Endothelial cell of umbilical vein (primary cell): Measurements from ENCODE around the gene PDGFB. TPM values are rescaled to one million over a fixed set of nuclear protein-coding genes. Genes with fewer than 3 reads are reported as not detected.

Experiments
- BruUV-seq: library from RNA; stranded (reverse); fragments of 400-500 nt; replicated peaks from 2 replicates; lab custom pipeline; 2021; lab: Mats Ljungman, UMichigan
- CTCF ChIA-PET: fragments of 300-600, 350-600 bp; sonication (Branson Sonifier 250); formaldehyde crosslinking; loops from one replicate; lab custom pipeline; 2021; ENCODE audit warnings: antibody characterized with exemption, inconsistent platforms; lab: Charles Lee
- POLR2A ChIA-PET: fragments of 300-600, 350-600 bp; sonication (Branson Sonifier 250); formaldehyde crosslinking; loops from one replicate; lab custom pipeline; 2021; ENCODE audit warnings: antibody characterized with exemption, inconsistent platforms; lab: Charles Lee
- DNase-seq: peaks from one replicate; pipeline ENCODE4 v3.0.0-alpha.2; 2011; ENCODE audit warnings: low read depth, low spot score
- FAIRE-seq: peaks from 2 replicates; lab custom pipeline; 2011; peaks lifted over from hg19 to GRCh38; lab: Jason Lieb, UNC
- H2AFZ ChIP-seq: 2 replicates; pipeline ENCODE4 v1.6.0; 2012; ENCODE audit warnings: low read depth, low read length, control low read depth, inconsistent platforms
- H3K27ac ChIP-seq: 2 replicates; pipeline ENCODE4 v1.5.1; 2011; ENCODE audit warnings: low read depth, mild to moderate bottlenecking, control low read depth, low read length, moderate library complexity; ENCODE audit not compliant: insufficient read depth
- H3K27me3 ChIP-seq, 2 experiments: 2 replicates each; pipeline versions ENCODE4 v1.6.0 to v1.6.1; 2011; ENCODE audit warnings: low read length in 2 of 2, mixed read lengths in 1 of 2; ENCODE audit not compliant: control insufficient read depth in 2 of 2, insufficient read depth in 2 of 2
- H3K36me3 ChIP-seq, 2 experiments: 2 replicates in 1 of 2; 3 replicates in 1 of 2; pipeline ENCODE4 v1.5.1; 2011; ENCODE audit warnings: low read length in 2 of 2, mild to moderate bottlenecking in 1 of 2, moderate library complexity in 1 of 2; ENCODE audit not compliant: control insufficient read depth in 2 of 2, insufficient read depth in 2 of 2; ENCODE audit errors: extremely low read depth in 1 of 2
- H3K4me1 ChIP-seq: 3 replicates; pipeline ENCODE4 v1.5.1; 2011; ENCODE audit warnings: mild to moderate bottlenecking, low read length; ENCODE audit not compliant: control insufficient read depth, insufficient read depth; ENCODE audit errors: extremely low read depth
- H3K4me2 ChIP-seq: 2 replicates; pipeline ENCODE4 v1.6.1; 2011; ENCODE audit warnings: low read length, control low read depth, mixed read lengths; ENCODE audit not compliant: insufficient read depth
- H3K4me3 ChIP-seq, 3 experiments: fragments of 200-600 bp in 1 of 3; sonication (generic), shearing (Covaris generic) in 1 of 3; replicated peaks in 1 of 3; 2 replicates each; pipeline ENCODE4 v1.5.1; 2011 to 2016; ENCODE audit warnings: control low read depth in 3 of 3, low read length in 3 of 3, mild to moderate bottlenecking in 2 of 3, inconsistent platforms in 1 of 3, low read depth in 1 of 3, moderate library complexity in 1 of 3; ENCODE audit not compliant: insufficient read depth in 1 of 3
- H3K79me2 ChIP-seq: 2 replicates; pipeline ENCODE4 v1.6.0; 2012; ENCODE audit warnings: low read length, inconsistent platforms; ENCODE audit not compliant: control insufficient read depth, insufficient read depth
- H3K9ac ChIP-seq: replicated peaks from 2 replicates; pipeline ENCODE3; 2011; ENCODE audit warnings: low read length, control low read depth; ENCODE audit not compliant: insufficient read depth; ENCODE audit errors: extremely low read depth
- H3K9me1 ChIP-seq: replicated peaks from 3 replicates; pipeline ENCODE4 v1.6.0; 2011; ENCODE audit warnings: mild to moderate bottlenecking, low read length; ENCODE audit not compliant: control insufficient read depth, insufficient read depth; ENCODE audit errors: extremely low read depth
- H3K9me3 ChIP-seq: replicated peaks from 2 replicates; pipeline ENCODE4 v1.5.1; 2012; ENCODE audit warnings: low read length, inconsistent platforms; ENCODE audit not compliant: control insufficient read depth, insufficient read depth
- H4K20me1 ChIP-seq: replicated peaks from 2 replicates; pipeline ENCODE3; 2011; ENCODE audit warnings: mild to moderate bottlenecking, low read length; ENCODE audit not compliant: control insufficient read depth, insufficient read depth; ENCODE audit errors: extremely low read depth
- CTCF ChIP-seq, 2 donors: IDR thresholded peaks; 1 replicate in 1 of 2; 2 replicates in 1 of 2; pipeline ENCODE4 v1.5.1; 2011; ENCODE audit warnings: low read length in 2 of 2, mild to moderate bottlenecking in 2 of 2, moderate library complexity in 2 of 2, control low read depth in 1 of 2, inconsistent platforms in 1 of 2, low read depth in 1 of 2; ENCODE audit not compliant: insufficient read depth in 1 of 2; ENCODE audit errors: extremely low read depth in 1 of 2
- EZH2 ChIP-seq: IDR thresholded peaks from 2 replicates; pipeline ENCODE4 v1.6.1; 2012; ENCODE audit warnings: borderline replicate concordance, low read depth, mild to moderate bottlenecking, moderate library complexity, low read length, inconsistent platforms; ENCODE audit not compliant: severe bottlenecking
- FOS ChIP-seq: IDR thresholded peaks from 2 replicates; pipeline ENCODE4 v1.6.1; 2011; ENCODE audit warnings: mild to moderate bottlenecking, low read length, moderate library complexity, borderline replicate concordance; ENCODE audit not compliant: insufficient read depth
- JUN ChIP-seq: IDR thresholded peaks from 2 replicates; pipeline ENCODE4 v1.6.1; 2011; ENCODE audit warnings: borderline replicate concordance, low read depth; ENCODE audit not compliant: insufficient read length, insufficient read depth
- POLR2A ChIP-seq: IDR thresholded peaks from 2 replicates; pipeline ENCODE4 v1.6.1; 2012; ENCODE audit warnings: low read depth, mild to moderate bottlenecking, control low read depth, low read length
- dilution Hi-C: fragments of 300-500 bp; cut with MboI; formaldehyde crosslinking; loops from one replicate; pipeline ENCODE4 v1.15.0; 2019; ENCODE audit warnings: low sequenced_read_pairs; ENCODE audit not compliant: extremely low pct_ligation_motif_present
- intact Hi-C: fragments of 100-400 bp; cut with micrococcal nuclease; formaldehyde crosslinking; loops from one replicate; pipeline ENCODE4 v1.10.0; 2022
- polyA plus RNA-seq, 4 experiments: library from polyadenylated mRNA; depleted of rRNA in 3 of 4; stranded (reverse) in 3 of 4; unstranded in 1 of 4; fragments of >200 nt; gene quantifications; 2 replicates each; pipeline versions ENCODE4 v1.2.1 to v1.2.3, GENCODE V29; 2011 to 2012; ENCODE audit warnings: missing spikeins in 1 of 4
- total RNA-seq: library from RNA; stranded (reverse); gene quantifications from 2 replicates; pipeline ENCODE4 v1.2.3, GENCODE V29; 2021
- TF ChIP-seq, protein P1 (sequence below): IDR thresholded peaks from 2 replicates; pipeline ENCODE4 v1.6.1; 2011; ENCODE audit not compliant: insufficient read depth, insufficient read length

PDGFB gene
- total and polyA plus RNA-seq, 2 donors (not counting 3 experiments of a cell fraction or from before 2014, with no cell fraction given), result 135 to 240 TPM

- H3K9ac ChIP-seq, result peak overlapping the region; percentile 28
- peak overlapping the region; percentile 25 for H3K4me2 ChIP-seq
- no peaks in the 10 kb centered on the region for H3K9me3 ChIP-seq
- H4K20me1 ChIP-seq, result no peaks in the 10 kb centered on the region
- TF ChIP-seq EZH2 (no peak), FOS (peak; percentile 38), CTCF (IDR thresholded peaks at IDR 0.05; ENCODE audit: extremely low read depth in 1 of 2, insufficient read depth in 1 of 2, low read depth in 1 of 2, low read length in 2 of 2) (no peak), POLR2A (no peak), JUN (peak; percentile 64)
- TF ChIP-seq, protein P1, sequence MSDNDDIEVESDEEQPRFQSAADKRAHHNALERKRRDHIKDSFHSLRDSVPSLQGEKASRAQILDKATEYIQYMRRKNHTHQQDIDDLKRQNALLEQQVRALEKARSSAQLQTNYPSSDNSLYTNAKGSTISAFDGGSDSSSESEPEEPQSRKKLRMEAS, result no peak
- intact Hi-C loops, result loop anchor here (1.0 kb wide), 1 partner anchor 36 kb away; no protein-coding TSS in a partner anchor
- no peak overlapping the region for H3K4me3 ChIP-seq
- ChIA-PET POLR2A (interaction anchor here (2.7 kb wide), 1 partner anchor 39 kb away, joined by 7 read pairs; no protein-coding TSS in a partner anchor), CTCF (interaction anchor here (1.2 to 2.1 kb wide), 9 partner anchors 7 to 446 kb away, joined by 3 to 12 read pairs (median 4); no protein-coding TSS in a partner anchor)
- dilution Hi-C loops, result no loop called here
- H3K9me1 ChIP-seq, result no peaks in the 10 kb centered on the region
- FAIRE-seq, result peak; percentile 76
- no peaks in the 10 kb centered on the region for H3K79me2 ChIP-seq
- no peaks in the 10 kb centered on the region for H3K36me3 ChIP-seq
- DNase-seq, result no peak
- H3K4me1 ChIP-seq, result peaks cover 16% of the 10 kb centered on the region
- H3K27ac ChIP-seq, result peak overlapping the region; percentile 46
- no peaks in the 10 kb centered on the region for H3K27me3 ChIP-seq
- H2AFZ ChIP-seq, result no peak overlapping the region
- BruUV-seq, result no TSS peak
These were observed 30.3 kb downstream of the PDGFB start for GRCh38 chr22:39214383-39215069.
